ENCODE data around the gene EIF4B. TPM values are rescaled to one million over a fixed set of nuclear protein-coding genes. Genes with fewer than 3 reads are reported as not detected.

The EIF4B gene, protein sequence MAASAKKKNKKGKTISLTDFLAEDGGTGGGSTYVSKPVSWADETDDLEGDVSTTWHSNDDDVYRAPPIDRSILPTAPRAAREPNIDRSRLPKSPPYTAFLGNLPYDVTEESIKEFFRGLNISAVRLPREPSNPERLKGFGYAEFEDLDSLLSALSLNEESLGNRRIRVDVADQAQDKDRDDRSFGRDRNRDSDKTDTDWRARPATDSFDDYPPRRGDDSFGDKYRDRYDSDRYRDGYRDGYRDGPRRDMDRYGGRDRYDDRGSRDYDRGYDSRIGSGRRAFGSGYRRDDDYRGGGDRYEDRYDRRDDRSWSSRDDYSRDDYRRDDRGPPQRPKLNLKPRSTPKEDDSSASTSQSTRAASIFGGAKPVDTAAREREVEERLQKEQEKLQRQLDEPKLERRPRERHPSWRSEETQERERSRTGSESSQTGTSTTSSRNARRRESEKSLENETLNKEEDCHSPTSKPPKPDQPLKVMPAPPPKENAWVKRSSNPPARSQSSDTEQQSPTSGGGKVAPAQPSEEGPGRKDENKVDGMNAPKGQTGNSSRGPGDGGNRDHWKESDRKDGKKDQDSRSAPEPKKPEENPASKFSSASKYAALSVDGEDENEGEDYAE
- 281 to 365 TPM (median 350 TPM) in 5 replicates for total RNA-seq (2022; extraction: Qiagen RNA extraction)

GRCh38 chr12:53005986-53006809 lies at the start of gene EIF4B:
TSS of gene EIF4B (plus strand) at chr12:53006456. CDS start at chr12:53006484, 28 bp downstream.

GRCh38 chr12:53049571-53050318 lies 43.5 kb downstream of the EIF4B start, which contains the start of gene TNS2:
TSS of gene TNS2 (plus strand) at chr12:53050065. CDS start at chr12:53050186, 121 bp downstream.

DNA sequence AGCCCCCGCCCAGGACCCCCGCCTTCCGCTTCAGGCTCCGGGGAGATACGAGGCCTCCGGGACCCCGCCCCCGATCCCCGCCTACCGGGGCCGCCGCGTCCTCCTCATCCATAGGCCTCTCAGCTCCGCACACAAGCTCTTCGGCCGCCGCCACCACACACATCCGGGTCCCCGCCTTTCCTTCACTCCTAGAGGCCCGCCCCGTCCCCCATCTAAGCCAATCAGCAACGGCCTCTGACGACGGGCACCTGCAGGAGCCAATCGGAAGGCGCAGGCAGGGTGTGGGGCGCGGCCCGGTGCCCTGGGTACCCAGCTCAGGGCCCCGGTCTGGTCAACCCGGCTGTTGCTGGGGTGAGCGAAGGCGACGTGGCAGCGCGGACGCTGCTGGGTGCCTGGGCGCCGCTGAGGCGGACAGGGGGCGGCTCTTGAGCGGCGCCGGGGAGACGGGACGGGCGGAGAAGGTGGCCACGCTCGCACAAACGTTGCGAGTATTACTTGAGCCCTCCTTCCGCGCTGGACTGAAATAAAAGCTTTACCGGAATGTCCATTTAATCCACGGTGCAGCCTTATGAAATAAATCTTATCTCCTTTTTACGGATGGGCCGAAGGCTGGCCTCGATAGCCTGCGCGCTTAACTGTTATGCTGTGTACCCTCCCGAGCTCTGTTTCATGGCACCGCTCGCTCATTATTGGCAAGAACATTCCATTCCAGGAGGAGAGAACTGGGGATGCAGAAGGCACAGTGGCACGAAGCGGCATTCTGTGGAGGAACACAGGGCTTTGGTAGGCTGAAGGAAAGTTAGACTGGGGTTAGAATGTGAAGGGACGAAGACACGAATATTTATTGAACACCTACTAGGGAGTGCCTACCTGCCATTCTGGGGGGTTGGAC lies 73.2 kb downstream of the EIF4B start, which contains the start of gene SPRYD3:
Gene SPRYD3 (minus strand): TSS at position 165 of the 892 bp plus-strand sequence. CDS start 57 bp downstream, at position 108.

Other genes with a start within 250 kb of the EIF4B start
- not detected in 5 replicates for gene KRT76, start 229.1 kb upstream of the EIF4B start, total RNA-seq (2022; extraction: Qiagen RNA extraction)
- 0.05 to 0.06 TPM (median 0.05 TPM) in 3 of 5 replicates, not detected in the others for gene KRT3, start 210.3 kb upstream of the EIF4B start, total RNA-seq (2022; extraction: Qiagen RNA extraction)
- gene KRT4, start 192.3 kb upstream of the EIF4B start, total RNA-seq (2022; extraction: Qiagen RNA extraction) = 2.1 to 3.7 TPM (median 3.0 TPM) in 5 replicates
- 0.06 to 0.17 TPM (median 0.06 TPM) in 3 of 5 replicates, not detected in the others for gene KRT79, start 172.1 kb upstream of the EIF4B start, total RNA-seq (2022; extraction: Qiagen RNA extraction)
- gene KRT78, start 157.5 kb upstream of the EIF4B start, total RNA-seq (2022; extraction: Qiagen RNA extraction) = 0.12 to 0.36 TPM (median 0.19 TPM) in 4 of 5 replicates, not detected in the other
- 4,375 to 5,591 TPM (median 5,356 TPM) in 5 replicates for gene KRT8, start 101.4 kb upstream of the EIF4B start, total RNA-seq (2022; extraction: Qiagen RNA extraction)
- 3,225 to 3,786 TPM (median 3,735 TPM) in 5 replicates for gene KRT18, start 57.3 kb upstream of the EIF4B start, total RNA-seq (2022; extraction: Qiagen RNA extraction)
- 29.0 to 75.3 TPM (median 67.4 TPM) in 5 replicates for gene TNS2, start 43.6 kb downstream of the EIF4B start, total RNA-seq (2022; extraction: Qiagen RNA extraction)
- gene SPRYD3, start 72.9 kb downstream of the EIF4B start, total RNA-seq (2022; extraction: Qiagen RNA extraction) = 31.9 to 38.0 TPM (median 36.8 TPM) in 5 replicates
- 171 to 218 TPM (median 205 TPM) in 5 replicates for gene IGFBP6, start 91.2 kb downstream of the EIF4B start, total RNA-seq (2022; extraction: Qiagen RNA extraction)
- 0.17 to 0.27 TPM (median 0.26 TPM) in 5 replicates for gene SOAT2, start 97.0 kb downstream of the EIF4B start, total RNA-seq (2022; extraction: Qiagen RNA extraction)
- 12.4 to 16.9 TPM (median 14.3 TPM) in 5 replicates for gene ZNF740, start 174.3 kb downstream of the EIF4B start, total RNA-seq (2022; extraction: Qiagen RNA extraction)
- 4.1 to 8.3 TPM (median 7.0 TPM) in 5 replicates for gene CSAD, start 174.5 kb downstream of the EIF4B start, total RNA-seq (2022; extraction: Qiagen RNA extraction)
- gene ITGB7, start 200.8 kb downstream of the EIF4B start, total RNA-seq (2022; extraction: Qiagen RNA extraction) = 0.14 to 0.36 TPM (median 0.28 TPM) in 5 replicates
- gene RARG, start 225.8 kb downstream of the EIF4B start, total RNA-seq (2022; extraction: Qiagen RNA extraction) = 17.9 to 23.5 TPM (median 23.2 TPM) in 5 replicates